SK-N-SH treated with all-trans-retinoic acid at 6 μM for 48 hours (cell line): ENCODE data around the gene RBM38.

Experiments used
- ATAC-seq: fragments of 200-7000 bp; cut with Tn5 transposase; 3 replicates; pipeline ENCODE4 v1.9.1; 2020; ENCODE audit warnings: mild to moderate bottlenecking, moderate library complexity
- BACH2 ChIP-seq: fragments of 250-450 bp; sonication (Bioruptor Pico); IDR thresholded peaks from 2 replicates; pipeline ENCODE4 v1.9.0; 2021; ENCODE audit warnings: mild to moderate bottlenecking, borderline replicate concordance
- CREB5 ChIP-seq: fragments of 250-450 bp; sonication (Bioruptor Pico); IDR thresholded peaks from 2 replicates; pipeline ENCODE4 v1.5.1; 2020; ENCODE audit warnings: low read depth, mild to moderate bottlenecking, moderate library complexity
- CSDC2 ChIP-seq: fragments of 250-450 bp; sonication (Bioruptor Pico); IDR thresholded peaks from 2 replicates; pipeline ENCODE4 v1.5.0; 2020; ENCODE audit warnings: mild to moderate bottlenecking, moderate library complexity
- CSRNP3 ChIP-seq: fragments of 250-450 bp; sonication (Bioruptor Pico); IDR thresholded peaks from 2 replicates; pipeline ENCODE4 v1.5.1; 2021; ENCODE audit warnings: mild to moderate bottlenecking, moderate library complexity
- ESRRG ChIP-seq: fragments of 250-450 bp; sonication (Bioruptor Pico); IDR thresholded peaks from 2 replicates; pipeline ENCODE4 v1.6.1; 2021; ENCODE audit warnings: mild to moderate bottlenecking
- GLIS3 ChIP-seq: fragments of 250-450 bp; sonication (Bioruptor Pico); IDR thresholded peaks from 2 replicates; pipeline ENCODE4 v1.5.0; 2020; ENCODE audit warnings: mild to moderate bottlenecking, moderate library complexity
- ISL1 ChIP-seq: fragments of 250-450 bp; sonication (Bioruptor Pico); IDR thresholded peaks from 2 replicates; pipeline ENCODE4 v2.1.2; 2022; ENCODE audit warnings: mild to moderate bottlenecking, moderate library complexity
- OSR1 ChIP-seq: fragments of 250-450 bp; sonication (Bioruptor Pico); IDR thresholded peaks from 2 replicates; pipeline ENCODE4 v1.8.0; 2022; ENCODE audit warnings: moderate library complexity, mild to moderate bottlenecking, inconsistent platforms
- PPARA ChIP-seq: fragments of 250-450 bp; sonication (Bioruptor Pico); IDR thresholded peaks from 2 replicates; pipeline ENCODE4 v1.5.0; 2020; ENCODE audit warnings: mild to moderate bottlenecking, borderline replicate concordance
- RARB ChIP-seq: fragments of 250-450 bp; sonication (Bioruptor Pico); IDR thresholded peaks from 2 replicates; pipeline ENCODE4 v1.8.0; 2021; ENCODE audit warnings: mild to moderate bottlenecking, moderate library complexity
- SNAI2 ChIP-seq: fragments of 250-450 bp; sonication (Bioruptor Pico); IDR thresholded peaks from 2 replicates; pipeline ENCODE4 v1.5.0; 2020; ENCODE audit warnings: mild to moderate bottlenecking, moderate library complexity
- TCF4 ChIP-seq: fragments of 250-450 bp; sonication (Bioruptor Pico); IDR thresholded peaks from 2 replicates; pipeline ENCODE4 v1.8.0; 2021; ENCODE audit warnings: mild to moderate bottlenecking, moderate library complexity, borderline replicate concordance
- TOX ChIP-seq: fragments of 250-450 bp; sonication (Bioruptor Pico); IDR thresholded peaks from 2 replicates; pipeline ENCODE4 v1.8.0; 2021; ENCODE audit warnings: mild to moderate bottlenecking, moderate library complexity, borderline replicate concordance
- TSHZ2 ChIP-seq: fragments of 250-450 bp; sonication (Bioruptor Pico); IDR thresholded peaks from 2 replicates; pipeline ENCODE4 v1.5.0; 2020; ENCODE audit warnings: mild to moderate bottlenecking, moderate library complexity
- ZC3H10 ChIP-seq: fragments of 250-450 bp; sonication (Bioruptor Pico); IDR thresholded peaks from 2 replicates; pipeline ENCODE4 v1.5.1; 2021; ENCODE audit warnings: mild to moderate bottlenecking, moderate library complexity
- ZFP3 ChIP-seq: fragments of 250-450 bp; sonication (Bioruptor Pico); IDR thresholded peaks from 2 replicates; pipeline ENCODE4 v1.5.0; 2020; ENCODE audit warnings: mild to moderate bottlenecking, moderate library complexity
- ZFP30 ChIP-seq: fragments of 450-650 bp; formaldehyde crosslinking; IDR thresholded peaks from 2 replicates; pipeline ENCODE4 v1.5.0; 2022; ENCODE audit warnings: mild to moderate bottlenecking, moderate library complexity
- ZNF565 ChIP-seq: fragments of 450-650 bp; formaldehyde crosslinking; conservative IDR thresholded peaks from 2 replicates; pipeline ENCODE4 v1.5.0; 2020; ENCODE audit warnings: low read depth, mild to moderate bottlenecking, moderate library complexity
- ZNF70 ChIP-seq: fragments of 450-650 bp; formaldehyde crosslinking; IDR thresholded peaks from 2 replicates; pipeline ENCODE4 v1.5.0; 2020; ENCODE audit warnings: mild to moderate bottlenecking, moderate library complexity
- ZNF8 ChIP-seq: fragments of 450-650 bp; formaldehyde crosslinking; IDR thresholded peaks from 2 replicates; pipeline ENCODE4 v1.5.0; 2020; ENCODE audit warnings: mild to moderate bottlenecking, moderate library complexity
- TF ChIP-seq, protein P1 (sequence below): fragments of 250-450 bp; sonication (Bioruptor Pico); IDR thresholded peaks from 2 replicates; pipeline ENCODE4 v1.8.0; 2021; ENCODE audit warnings: low read depth, mild to moderate bottlenecking, moderate library complexity, borderline replicate concordance
- TF ChIP-seq, protein P2 (sequence below): fragments of 250-450 bp; sonication (Bioruptor Pico); IDR thresholded peaks from 2 replicates; pipeline ENCODE4 v1.8.0; 2020; ENCODE audit warnings: mild to moderate bottlenecking, moderate library complexity, borderline replicate concordance

Gene RBM38

GRCh38 chr20:57369596-57369995 lies 21.6 kb upstream of the RBM38 start:
- no peak for ATAC-seq

DNA sequence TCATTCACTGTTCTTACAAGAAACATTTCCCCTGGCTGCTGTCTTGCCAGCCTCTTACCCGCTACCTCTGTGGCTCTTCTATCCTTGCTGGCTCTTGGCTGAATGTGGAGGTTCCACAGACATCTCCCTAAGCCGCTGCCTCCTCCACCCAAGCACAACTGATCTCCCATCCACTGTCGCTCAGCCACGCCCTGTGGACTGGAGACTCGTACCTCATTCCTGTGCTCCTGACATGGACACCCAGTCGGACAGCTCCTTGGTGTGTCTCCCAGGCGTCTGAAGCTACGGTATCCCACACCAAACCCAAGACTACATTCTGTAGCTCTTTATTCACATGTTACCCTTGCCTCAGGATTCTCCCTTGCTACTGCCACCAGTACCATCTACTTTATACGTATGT lies 20.9 kb upstream of the RBM38 start:
- no peak for TF ChIP-seq ZFP3 (CRISPR knock-in tag)
- no peak for TF ChIP-seq BACH2 (CRISPR knock-in tag)
- no peak for TF ChIP-seq CSRNP3 (CRISPR knock-in tag)

More at GRCh38 chr20:57369596-57369995, 21.6 kb upstream of the RBM38 start:
- TF ChIP-seq CSDC2 (CRISPR knock-in tag) (no peak), ZNF8 (CRISPR knock-in tag) (no peak), ZFP3 (CRISPR knock-in tag) (no peak), GLIS3 (no peak), CREB5 (CRISPR knock-in tag) (no peak), RARB (no peak), TOX (no peak), ZC3H10 (CRISPR knock-in tag) (no peak), SNAI2 (CRISPR knock-in tag) (no peak), ESRRG (CRISPR knock-in tag) (no peak), ZFP30 (CRISPR knock-in tag) (no peak), ISL1 (CRISPR knock-in tag) (no peak)
- TF ChIP-seq, protein P1, sequence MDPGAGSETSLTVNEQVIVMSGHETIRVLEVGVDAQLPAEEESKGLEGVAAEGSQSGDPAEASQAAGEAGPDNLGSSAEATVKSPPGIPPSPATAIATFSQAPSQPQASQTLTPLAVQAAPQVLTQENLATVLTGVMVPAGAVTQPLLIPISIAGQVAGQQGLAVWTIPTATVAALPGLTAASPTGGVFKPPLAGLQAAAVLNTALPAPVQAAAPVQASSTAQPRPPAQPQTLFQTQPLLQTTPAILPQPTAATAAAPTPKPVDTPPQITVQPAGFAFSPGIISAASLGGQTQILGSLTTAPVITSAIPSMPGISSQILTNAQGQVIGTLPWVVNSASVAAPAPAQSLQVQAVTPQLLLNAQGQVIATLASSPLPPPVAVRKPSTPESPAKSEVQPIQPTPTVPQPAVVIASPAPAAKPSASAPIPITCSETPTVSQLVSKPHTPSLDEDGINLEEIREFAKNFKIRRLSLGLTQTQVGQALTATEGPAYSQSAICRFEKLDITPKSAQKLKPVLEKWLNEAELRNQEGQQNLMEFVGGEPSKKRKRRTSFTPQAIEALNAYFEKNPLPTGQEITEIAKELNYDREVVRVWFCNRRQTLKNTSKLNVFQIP (CRISPR knock-in tag) = no peak
- TF ChIP-seq, protein P2, sequence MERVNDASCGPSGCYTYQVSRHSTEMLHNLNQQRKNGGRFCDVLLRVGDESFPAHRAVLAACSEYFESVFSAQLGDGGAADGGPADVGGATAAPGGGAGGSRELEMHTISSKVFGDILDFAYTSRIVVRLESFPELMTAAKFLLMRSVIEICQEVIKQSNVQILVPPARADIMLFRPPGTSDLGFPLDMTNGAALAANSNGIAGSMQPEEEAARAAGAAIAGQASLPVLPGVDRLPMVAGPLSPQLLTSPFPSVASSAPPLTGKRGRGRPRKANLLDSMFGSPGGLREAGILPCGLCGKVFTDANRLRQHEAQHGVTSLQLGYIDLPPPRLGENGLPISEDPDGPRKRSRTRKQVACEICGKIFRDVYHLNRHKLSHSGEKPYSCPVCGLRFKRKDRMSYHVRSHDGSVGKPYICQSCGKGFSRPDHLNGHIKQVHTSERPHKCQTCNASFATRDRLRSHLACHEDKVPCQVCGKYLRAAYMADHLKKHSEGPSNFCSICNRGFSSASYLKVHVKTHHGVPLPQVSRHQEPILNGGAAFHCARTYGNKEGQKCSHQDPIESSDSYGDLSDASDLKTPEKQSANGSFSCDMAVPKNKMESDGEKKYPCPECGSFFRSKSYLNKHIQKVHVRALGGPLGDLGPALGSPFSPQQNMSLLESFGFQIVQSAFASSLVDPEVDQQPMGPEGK = no peak

GRCh38 chr20:57371363-57371762 lies 19.8 kb upstream of the RBM38 start:
- ATAC-seq = no peak
- TF ChIP-seq RARB (no peak), TSHZ2 (CRISPR knock-in tag) (no peak), SNAI2 (CRISPR knock-in tag) (no peak), CSRNP3 (CRISPR knock-in tag) (no peak), ZNF70 (CRISPR knock-in tag) (no peak), PPARA (CRISPR knock-in tag) (no peak), ISL1 (CRISPR knock-in tag) (no peak), CREB5 (CRISPR knock-in tag) (no peak), ZNF565 (CRISPR knock-in tag) (no peak), ZC3H10 (CRISPR knock-in tag) (no peak), ZNF8 (CRISPR knock-in tag) (no peak), OSR1 (CRISPR knock-in tag) (no peak), ESRRG (CRISPR knock-in tag) (no peak), ZFP30 (CRISPR knock-in tag) (no peak), TCF4 (CRISPR knock-in tag) (no peak), TOX (no peak), CSDC2 (CRISPR knock-in tag) (no peak)
- TF ChIP-seq, protein P1 (CRISPR knock-in tag) = no peak
- TF ChIP-seq, protein P2 = no peak

More for the DNA sequence above, 20.9 kb upstream of the RBM38 start:
- no peak for ATAC-seq
